ELR (cell line): ENCODE data around the gene OSM.
"Not testable (repeated sequence)": the region's sequence is repeated elsewhere in the genome, so short reads cannot be mapped to it uniquely, and the experiment has no call there.

Source experiments
- DNase-seq: peaks from one replicate; pipeline ENCODE4 v3.0.0-alpha.2; 2015; ENCODE audit warnings: low read depth

The OSM gene

GRCh38 chr22:30245181-30245984 lies 21.3 kb downstream of the OSM start:
- DNase-seq, result no peak

GRCh38 chr22:30244641-30245040 lies 22.0 kb downstream of the OSM start:
- no peak for DNase-seq

- DNase-seq, result no peak
Observed at GRCh38 chr22:30244066-30244465, 22.6 kb downstream of the OSM start.

- no peak for DNase-seq
Observed at GRCh38 chr22:30243661-30244060, 23.0 kb downstream of the OSM start.

GRCh38 chr22:30241576-30242371 lies 24.9 kb downstream of the OSM start:
- no peak for DNase-seq

- peak; percentile 36 for DNase-seq
Observed at GRCh38 chr22:30240541-30241417, 25.9 kb downstream of the OSM start.

- DNase-seq, result no peak
Observed at GRCh38 chr22:30239488-30240405, 26.9 kb downstream of the OSM start.

GRCh38 chr22:30238661-30239487 lies 27.8 kb downstream of the OSM start:
- no peak for DNase-seq

- no peak for DNase-seq
Observed at GRCh38 chr22:30238136-30238535, 28.5 kb downstream of the OSM start.

- DNase-seq, result no peak
Observed at GRCh38 chr22:30236875-30237274, 29.8 kb downstream of the OSM start.

GRCh38 chr22:30235687-30236170 lies 30.9 kb downstream of the OSM start:
- peak; percentile 67 for DNase-seq

- DNase-seq, result no peak
Observed at GRCh38 chr22:30234786-30235470, 31.7 kb downstream of the OSM start.

- not testable (repeated sequence) for DNase-seq
Observed at GRCh38 chr22:30234325-30234724, 32.3 kb downstream of the OSM start.

- DNase-seq, result no peak
Observed at GRCh38 chr22:30233582-30233981, 33.1 kb downstream of the OSM start.

- DNase-seq, result no peak
Observed at GRCh38 chr22:30232716-30233218, 33.9 kb downstream of the OSM start.

- DNase-seq, result no peak
Observed at GRCh38 chr22:30230787-30231461, 35.7 kb downstream of the OSM start.

- DNase-seq, result no peak
Observed at GRCh38 chr22:30230330-30230729, 36.3 kb downstream of the OSM start.

GRCh38 chr22:30228509-30229359 lies 37.9 kb downstream of the OSM start:
- peak; percentile 84 for DNase-seq
